ENCODE measurements around the gene NPR3. TPM values are rescaled to one million over a fixed set of nuclear protein-coding genes. Genes with fewer than 3 reads are reported as not detected.

Gene NPR3
- total RNA-seq, 1 experiment from 2014 or later, result not detected

DNA sequence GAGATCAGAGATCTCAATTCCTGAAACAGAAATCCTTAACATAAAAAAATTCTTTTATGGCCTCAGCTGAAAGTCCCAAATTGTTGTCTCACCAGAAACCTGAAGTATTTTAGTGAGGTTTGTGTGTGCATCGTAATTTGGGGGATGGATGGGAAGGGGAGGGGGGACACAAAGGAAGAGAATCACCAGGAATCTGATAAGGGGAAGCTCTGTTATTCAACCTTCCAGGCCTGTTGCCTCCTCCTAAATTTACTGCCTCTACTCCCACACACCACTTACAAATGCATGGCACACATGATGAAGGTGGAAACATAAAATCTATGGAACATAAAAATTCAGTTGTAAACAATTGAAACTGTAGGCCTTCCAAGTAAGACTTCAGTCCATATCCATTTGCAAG is 97.7 kb downstream of the NPR3 start:
- Histone ChIP-seq H3K14ac (ENCODE audit: insufficient read depth, low read length) (no peak overlapping the region), H4K91ac (ENCODE audit: insufficient read length, low read depth, low read length) (no peak overlapping the region), H3K4ac (ENCODE audit: low read depth, low read length) (no peak overlapping the region), H2BK5ac (ENCODE audit: insufficient read length, low read length) (no peak overlapping the region), H2AFZ (ENCODE audit: low read length) (no peak overlapping the region), H2BK20ac (ENCODE audit: low read depth, low read length, poor library complexity, severe bottlenecking) (no peak overlapping the region), H2BK120ac (ENCODE audit: low read depth, low read length, poor library complexity, severe bottlenecking) (no peak overlapping the region), H3K4me2 (ENCODE audit: insufficient read depth, insufficient read length, low read length) (no peak overlapping the region), H4K20me1 (ENCODE audit: control insufficient read depth, insufficient read depth, insufficient read length) (no peaks in the 10 kb centered on the region), H4K8ac (replicated peaks; ENCODE audit: insufficient read length, low read depth, low read length) (no peak overlapping the region), H3K23ac (ENCODE audit: insufficient read length, low read depth, low read length) (no peak overlapping the region), H2BK15ac (ENCODE audit: low read depth, low read length) (no peak overlapping the region), H3K23me2 (ENCODE audit: insufficient read length, low read depth, low read length, poor library complexity, severe bottlenecking) (no peaks in the 10 kb centered on the region), H3K27me3 (ENCODE audit: insufficient read depth, low read length) (no peaks in the 10 kb centered on the region), H3K79me2 (ENCODE audit: insufficient read depth, low read length) (no peaks in the 10 kb centered on the region), H4K5ac (ENCODE audit: insufficient read length, low read depth, low read length) (no peak overlapping the region), H3K79me1 (ENCODE audit: insufficient read depth, low read depth, low read length, poor library complexity, severe bottlenecking) (no peaks in the 10 kb centered on the region), H3K18ac (ENCODE audit: insufficient read length, low read depth, low read length) (no peak overlapping the region), H3K27ac (ENCODE audit: insufficient read length, low read depth, low read length) (no peak overlapping the region), H2AK5ac (ENCODE audit: insufficient read length, low read length) (no peak overlapping the region), H3K9ac (ENCODE audit: extremely low read depth, insufficient read length, low read length) (no peak overlapping the region), H3T11ph (ENCODE audit: low read length) (no peak overlapping the region), H3K56ac (ENCODE audit: insufficient read length, low read depth, low read length) (no peak overlapping the region), H3K9me3 (ENCODE audit: control insufficient read depth, low read depth, low read length) (no peaks in the 10 kb centered on the region), H3K4me1 (ENCODE audit: insufficient read depth, low read length) (no peaks in the 10 kb centered on the region), H2BK12ac (ENCODE audit: insufficient read length, low read depth, low read length) (no peak overlapping the region)
- H3K27me3 Mint-ChIP-seq (ENCODE audit: low read depth), result peaks cover 1% of the 10 kb centered on the region; the same call in 1 of the 2 replicates
- no peaks in the 10 kb centered on the region for H3K36me3 Mint-ChIP-seq (ENCODE audit: insufficient read depth in 1 of 3, low read depth in 3 of 3)
- no CpG with 5 or more reads among the region's 1 CpG for WGBS (ENCODE audit: extremely low coverage, insufficient read length, low lambda C conversion rate)
- H3K27ac Mint-ChIP-seq, result no peak overlapping the region
- DNase-seq, result no peak
- no peaks in the 10 kb centered on the region for H3K4me1 Mint-ChIP-seq
- H3K9me3 Mint-ChIP-seq, result peaks cover 2 to 3% of the 10 kb centered on the region in 2 experiments; a peak in 2 of 5 replicates
- TF ChIP-seq, protein P1, sequence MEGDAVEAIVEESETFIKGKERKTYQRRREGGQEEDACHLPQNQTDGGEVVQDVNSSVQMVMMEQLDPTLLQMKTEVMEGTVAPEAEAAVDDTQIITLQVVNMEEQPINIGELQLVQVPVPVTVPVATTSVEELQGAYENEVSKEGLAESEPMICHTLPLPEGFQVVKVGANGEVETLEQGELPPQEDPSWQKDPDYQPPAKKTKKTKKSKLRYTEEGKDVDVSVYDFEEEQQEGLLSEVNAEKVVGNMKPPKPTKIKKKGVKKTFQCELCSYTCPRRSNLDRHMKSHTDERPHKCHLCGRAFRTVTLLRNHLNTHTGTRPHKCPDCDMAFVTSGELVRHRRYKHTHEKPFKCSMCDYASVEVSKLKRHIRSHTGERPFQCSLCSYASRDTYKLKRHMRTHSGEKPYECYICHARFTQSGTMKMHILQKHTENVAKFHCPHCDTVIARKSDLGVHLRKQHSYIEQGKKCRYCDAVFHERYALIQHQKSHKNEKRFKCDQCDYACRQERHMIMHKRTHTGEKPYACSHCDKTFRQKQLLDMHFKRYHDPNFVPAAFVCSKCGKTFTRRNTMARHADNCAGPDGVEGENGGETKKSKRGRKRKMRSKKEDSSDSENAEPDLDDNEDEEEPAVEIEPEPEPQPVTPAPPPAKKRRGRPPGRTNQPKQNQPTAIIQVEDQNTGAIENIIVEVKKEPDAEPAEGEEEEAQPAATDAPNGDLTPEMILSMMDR (conservative IDR thresholded peaks at IDR 0.05), result no peak
- H3K4me3 Mint-ChIP-seq, result no peak overlapping the region

All from H9 (cell line).